ENCODE measurements around the gene GARIN3. TPM values are rescaled to one million over a fixed set of nuclear protein-coding genes. Genes with fewer than 3 reads are reported as not detected.

Gene GARIN3
- total RNA-seq, 1 experiment from 2014 or later = not detected

GRCh38 chr5:157204765-157205164 lies 38.7 kb upstream of the GARIN3 start:
- Histone ChIP-seq H3K9me3 (ENCODE audit: control insufficient read depth, insufficient read depth, low read depth, low read length) (no peaks in the 10 kb centered on the region), H3K4me3 (ENCODE audit: low read depth in 2 of 2, low read length in 2 of 2) (no peak overlapping the region), H3K36me3 (ENCODE audit: control insufficient read depth, insufficient read depth, low read length) (no peaks in the 10 kb centered on the region), H3K27ac (ENCODE audit: low read length) (no peak overlapping the region), H3K27me3 (ENCODE audit: control insufficient read depth, insufficient read depth, low read length) (no peaks in the 10 kb centered on the region), H3K4me1 (ENCODE audit: control insufficient read depth, insufficient read depth, low read length) (no peaks in the 10 kb centered on the region)
- in situ Hi-C loops (cut with HindIII; ENCODE audit: low pct_unique_long_range_greater_than_20kb, low sequenced_read_pairs) (no loop called here), intact Hi-C loops (cut with micrococcal nuclease; ENCODE audit: unreplicated experiment) (no loop called here)
- no peak for TF ChIP-seq POLR2AphosphoS5 (IDR thresholded peaks at IDR 0.05; ENCODE audit: low read depth, low read length)
- TF ChIP-seq REST (IDR thresholded peaks at IDR 0.05; ENCODE audit: insufficient read depth in 1 of 2, low read depth in 2 of 2, low read length in 1 of 2) = no peak
- no peak for TF ChIP-seq SIN3A (IDR thresholded peaks at IDR 0.05; ENCODE audit: borderline replicate concordance, insufficient read depth, low read depth, low read length)
- TF ChIP-seq CTCF (IDR thresholded peaks at IDR 0.05) = no peak
- ATAC-seq (no peak), DNase-seq (ENCODE audit: low read depth, low spot score) (no peak)
- CTCF ChIA-PET = no interaction called here
- no TSS peak for BruUV-seq (replicated peaks)
- POLR2A ChIA-PET = no interaction called here

- no TSS peak for BruUV-seq (replicated peaks)
- H3K27ac ChIP-seq (ENCODE audit: low read length) = no peak overlapping the region
- no peaks in the 10 kb centered on the region for H3K9me3 ChIP-seq (ENCODE audit: control insufficient read depth, insufficient read depth, low read depth, low read length)
- H3K4me1 ChIP-seq (ENCODE audit: control insufficient read depth, insufficient read depth, low read length) = no peaks in the 10 kb centered on the region
- in situ Hi-C loops (cut with HindIII; ENCODE audit: low pct_unique_long_range_greater_than_20kb, low sequenced_read_pairs) = no loop called here
- DNase-seq (ENCODE audit: low read depth, low spot score) (no peak), ATAC-seq (no peak)
- TF ChIP-seq POLR2AphosphoS5 (IDR thresholded peaks at IDR 0.05; ENCODE audit: low read depth, low read length) = no peak
- no peak for TF ChIP-seq REST (IDR thresholded peaks at IDR 0.05; ENCODE audit: insufficient read depth in 1 of 2, low read depth in 2 of 2, low read length in 1 of 2)
- no peak for TF ChIP-seq TCF7L2 (IDR thresholded peaks at IDR 0.05; ENCODE audit: low read depth, low read length)
- TF ChIP-seq SIN3A (IDR thresholded peaks at IDR 0.05; ENCODE audit: borderline replicate concordance, insufficient read depth, low read depth, low read length) = no peak
- no peak for TF ChIP-seq CTCF (IDR thresholded peaks at IDR 0.05)
- intact Hi-C loops (cut with micrococcal nuclease; ENCODE audit: unreplicated experiment) = no loop called here
- ChIA-PET POLR2A (no interaction called here), CTCF (no interaction called here)
- H3K4me3 ChIP-seq (ENCODE audit: low read depth in 2 of 2, low read length in 2 of 2) = no peak overlapping the region
- no peaks in the 10 kb centered on the region for H3K27me3 ChIP-seq (ENCODE audit: control insufficient read depth, insufficient read depth, low read length)
- no peaks in the 10 kb centered on the region for H3K36me3 ChIP-seq (ENCODE audit: control insufficient read depth, insufficient read depth, low read length)
Measured at GRCh38 chr5:157203417-157203816, 37.4 kb upstream of the GARIN3 start.
